HG03432 (cell line): ENCODE results near the gene DLGAP4.
A peak's percentile ranks its signal among the peaks of the same experiment; 100 is the strongest.
"Not testable (repeated sequence)": the region's sequence is repeated elsewhere in the genome, so short reads cannot be mapped to it uniquely, and the experiment has no call there.

Experiments
- ATAC-seq: cut with Tn5 transposase; IDR thresholded peaks from one replicate; pipeline ENCODE4 v1.9.1; 2021; ENCODE audit warnings: mild to moderate bottlenecking, moderate library complexity; ENCODE audit not compliant: unreplicated experiment

Gene DLGAP4

GRCh38 chr20:36467076-36467999 lies 161.2 kb downstream of the DLGAP4 start:
- ATAC-seq, result no peak

DNA sequence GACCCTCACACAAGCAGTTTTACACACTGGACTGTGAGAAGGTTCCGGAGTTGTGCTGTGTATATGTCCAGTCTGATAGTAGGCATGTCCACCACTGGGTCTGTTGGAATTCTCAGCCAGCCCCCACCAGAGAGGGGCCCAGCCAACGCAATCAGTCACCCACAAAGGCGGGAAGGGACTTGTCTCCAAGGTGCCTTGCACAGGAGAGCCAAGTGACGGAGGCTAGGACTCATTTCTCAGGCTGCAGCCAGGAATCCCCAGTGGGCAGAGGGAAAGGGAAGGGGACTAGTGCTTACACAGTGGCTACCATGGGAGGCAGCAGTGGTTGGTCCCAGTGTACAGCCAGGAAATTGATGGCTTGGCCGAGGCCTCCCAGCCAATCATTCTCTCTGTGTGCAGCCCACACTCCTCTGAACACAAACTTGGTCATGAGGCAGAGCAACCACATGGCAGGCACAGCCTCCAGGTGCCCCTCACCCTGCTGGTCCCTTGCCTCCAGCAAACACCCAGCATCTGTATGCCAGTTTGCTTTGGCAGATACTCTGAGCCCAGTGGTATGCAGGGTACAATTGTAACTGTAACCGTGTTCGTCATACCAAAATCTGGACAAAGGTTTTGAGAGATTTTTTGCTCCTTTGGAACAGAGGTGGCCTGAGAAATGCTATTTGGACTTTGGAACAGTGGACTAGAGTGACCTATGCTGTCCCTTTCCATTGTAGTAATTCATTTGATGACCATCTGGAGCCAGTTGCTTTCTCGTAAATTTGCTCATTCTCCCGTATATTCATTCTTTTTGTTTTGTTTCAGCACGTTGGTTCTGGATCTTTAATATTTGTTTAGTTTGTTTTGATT lies 162.2 kb downstream of the DLGAP4 start:
- no peak for ATAC-seq

- ATAC-seq, result no peak
These were observed 163.8 kb downstream of the DLGAP4 start for GRCh38 chr20:36469973-36470372.

DNA sequence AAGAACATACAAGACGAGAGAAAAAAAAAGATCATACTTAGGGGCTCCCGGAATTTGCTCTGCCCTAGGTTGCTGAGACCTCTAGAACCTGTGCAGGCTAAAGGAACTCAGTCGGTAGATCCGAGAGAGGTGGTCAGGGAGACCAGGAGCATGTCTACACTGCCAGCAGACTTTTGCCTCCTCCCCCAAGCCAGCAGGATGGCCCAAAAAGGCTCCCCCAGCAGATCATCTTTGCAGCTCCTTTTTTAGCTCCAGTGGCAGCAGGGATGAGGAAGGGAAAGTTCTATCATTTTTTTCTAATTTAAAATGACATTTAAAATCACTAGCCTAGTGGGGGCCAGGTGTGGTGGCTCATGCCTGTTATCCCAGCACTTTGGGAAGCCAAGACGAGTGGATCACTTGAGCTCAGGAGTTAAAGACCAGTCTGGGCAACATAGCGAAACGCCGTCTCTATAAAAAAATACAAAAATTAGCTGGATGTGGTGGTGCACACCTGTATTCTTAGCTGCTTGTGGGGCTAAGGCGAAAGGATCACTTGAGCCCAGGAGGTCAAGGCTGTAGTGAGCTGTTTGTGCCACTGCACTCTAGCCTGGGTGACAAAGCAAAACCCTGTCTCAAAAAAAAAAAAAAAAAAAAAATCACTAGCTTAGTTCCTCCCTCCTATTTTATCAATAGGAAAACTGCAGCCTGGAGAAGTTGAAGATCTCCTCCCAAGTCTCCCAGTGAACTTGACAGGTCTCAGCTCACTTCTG lies 165.9 kb downstream of the DLGAP4 start:
- ATAC-seq, result no peak

GRCh38 chr20:36472637-36473090 lies 166.5 kb downstream of the DLGAP4 start:
- peak; percentile 67 for ATAC-seq

- no peak for ATAC-seq
These were observed 167.0 kb downstream of the DLGAP4 start for GRCh38 chr20:36473164-36473563.

DNA sequence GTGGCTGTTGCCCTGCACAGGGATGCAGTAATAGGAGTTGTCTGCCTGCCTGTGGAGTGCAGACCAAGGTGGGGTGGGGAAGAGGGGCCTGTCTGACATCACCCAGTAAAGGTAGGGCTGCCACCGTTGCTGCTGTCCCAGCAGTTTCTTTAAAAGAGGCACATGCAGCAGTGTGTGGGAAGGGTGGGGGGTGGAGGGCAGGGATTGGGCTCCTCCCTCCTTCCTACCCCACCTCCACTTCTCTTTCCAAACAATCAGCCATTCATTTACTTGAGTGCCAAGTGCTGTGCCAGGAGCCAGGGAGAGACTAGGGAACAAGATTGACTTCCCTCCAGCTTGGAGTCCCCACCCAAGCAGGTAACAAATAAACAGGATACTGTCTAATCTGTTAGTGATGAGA lies 168.4 kb downstream of the DLGAP4 start:
- no peak for ATAC-seq

DNA sequence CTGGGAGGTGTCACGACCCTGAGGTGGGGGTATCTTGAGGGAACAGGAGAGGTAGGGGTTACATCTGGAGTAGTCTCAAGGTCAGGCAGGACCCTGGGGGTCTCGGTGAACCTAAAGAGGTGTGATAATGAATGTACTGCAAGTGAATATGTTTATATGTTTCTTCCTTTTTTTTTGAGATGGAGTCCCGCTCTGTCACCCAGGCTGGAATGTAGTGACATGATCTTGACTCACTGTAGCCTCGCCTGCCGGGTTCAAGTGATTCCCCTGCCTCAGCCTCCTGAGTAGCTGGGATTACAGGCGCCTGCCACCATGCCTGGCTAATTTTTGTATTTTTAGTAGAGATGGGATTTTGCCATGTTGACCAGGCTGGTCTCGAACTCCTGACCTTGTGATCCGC lies 168.9 kb downstream of the DLGAP4 start:
- ATAC-seq, result not testable (repeated sequence)

GRCh38 chr20:36477475-36477874 lies 171.3 kb downstream of the DLGAP4 start:
- no peak for ATAC-seq

GRCh38 chr20:36478137-36478905 lies 172.2 kb downstream of the DLGAP4 start:
- no peak for ATAC-seq

DNA sequence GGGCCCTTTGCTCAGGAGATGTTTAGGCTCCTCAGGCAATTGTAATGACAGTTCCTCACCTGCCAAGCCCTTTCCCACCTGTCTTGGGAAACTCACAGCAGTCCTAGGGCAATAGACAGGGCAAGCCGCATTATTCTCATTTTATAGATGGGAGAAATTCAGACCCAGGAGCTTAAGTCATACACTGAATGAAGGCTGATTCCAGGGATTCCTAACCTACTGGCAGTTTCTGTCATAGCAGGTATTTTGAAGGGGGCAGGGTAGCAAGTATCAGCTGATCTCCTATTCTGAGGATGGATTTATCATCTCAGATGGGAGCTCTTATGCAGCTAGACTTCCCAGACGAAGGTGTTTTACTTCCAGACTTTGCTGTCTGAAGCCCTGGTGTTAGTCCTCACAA lies 173.8 kb downstream of the DLGAP4 start:
- no peak for ATAC-seq

DNA sequence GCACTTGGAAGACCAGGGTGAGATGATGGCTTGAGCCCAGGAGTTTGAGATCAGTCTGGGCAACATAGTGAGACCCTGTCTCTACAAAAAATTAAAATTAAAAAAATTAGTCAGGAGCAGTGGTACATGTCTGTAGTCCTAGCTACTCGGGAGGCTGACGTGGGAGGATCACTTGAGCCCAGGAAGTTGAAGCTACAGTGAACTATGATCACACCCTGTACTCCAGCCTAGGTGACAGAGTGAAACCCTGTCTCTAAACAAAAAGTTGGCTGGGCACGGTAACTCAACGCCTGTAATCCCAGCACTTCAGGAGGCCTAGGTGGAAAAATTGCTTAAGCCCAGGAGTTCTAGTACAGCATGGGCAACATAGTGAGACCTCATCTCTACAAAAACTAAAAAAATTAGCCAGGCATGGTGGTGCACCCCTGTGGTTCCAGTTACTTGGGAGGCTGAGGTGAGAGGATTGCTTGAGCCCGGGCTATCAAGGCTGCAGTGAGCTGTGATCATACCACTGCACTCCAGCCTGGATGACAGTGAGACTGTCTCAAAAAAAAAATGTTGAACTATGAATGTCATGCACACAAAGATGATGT lies 174.4 kb downstream of the DLGAP4 start:
- ATAC-seq, result no peak

- ATAC-seq, result no peak
These were observed 175.4 kb downstream of the DLGAP4 start for GRCh38 chr20:36481380-36482043.

GRCh38 chr20:36482044-36482473 lies 175.9 kb downstream of the DLGAP4 start:
- no peak for ATAC-seq

GRCh38 chr20:36483209-36483918 lies 177.2 kb downstream of the DLGAP4 start:
- no peak for ATAC-seq

GRCh38 chr20:36483919-36484808 lies 178.0 kb downstream of the DLGAP4 start:
- no peak for ATAC-seq

GRCh38 chr20:36485286-36485685 lies 179.1 kb downstream of the DLGAP4 start:
- ATAC-seq, result no peak

- no peak for ATAC-seq
These were observed 180.9 kb downstream of the DLGAP4 start for GRCh38 chr20:36487069-36487468.
